Neuron (in vitro differentiated cells): ENCODE measurements around the gene RTCB.

Source experiments
- H2AFZ ChIP-seq: one replicate; pipeline ENCODE4 v1.6.1; 2013; ENCODE audit warnings: low read depth, mild to moderate bottlenecking, inconsistent platforms, low read length, moderate library complexity
- H3K27me3 ChIP-seq: one replicate; pipeline ENCODE4 v1.6.1; 2013; ENCODE audit warnings: low read length; ENCODE audit not compliant: insufficient read depth
- H3K36me3 ChIP-seq: one replicate; pipeline ENCODE4 v1.6.1; 2013; ENCODE audit warnings: low read length; ENCODE audit not compliant: insufficient read depth
- H3K4me1 ChIP-seq: one replicate; pipeline ENCODE4 v1.6.1; 2013; ENCODE audit warnings: low read length; ENCODE audit not compliant: insufficient read depth
- H3K4me3 ChIP-seq: 2 replicates; pipeline ENCODE4 v1.5.1; 2013; ENCODE audit warnings: mild to moderate bottlenecking, low read length, moderate library complexity
- H3K9me3 ChIP-seq: one replicate; pipeline ENCODE4 v1.6.1; 2013; ENCODE audit warnings: low read length

The RTCB gene

GRCh38 chr22:32411402-32411801, 645 bp downstream of the RTCB start:
- Histone ChIP-seq H3K27me3 (peaks cover under 1% of the 10 kb centered on the region), H3K36me3 (peaks cover 26% of the 10 kb centered on the region), H3K4me1 (peaks cover 14% of the 10 kb centered on the region), H3K4me3 (peak overlapping the region; percentile 81), H2AFZ (peak overlapping the region; percentile 93), H3K9me3 (no peaks in the 10 kb centered on the region)

- Histone ChIP-seq H3K4me3 (peak overlapping the region; percentile 81), H3K9me3 (no peaks in the 10 kb centered on the region), H2AFZ (no peak overlapping the region), H3K27me3 (no peaks in the 10 kb centered on the region), H3K36me3 (peaks cover 34% of the 10 kb centered on the region), H3K4me1 (peaks cover 14% of the 10 kb centered on the region)
These were observed 1.6 kb downstream of the RTCB start for GRCh38 chr22:32410459-32410858.

GRCh38 chr22:32409977-32410376, 2.1 kb downstream of the RTCB start:
- peaks cover 14% of the 10 kb centered on the region for H3K4me1 ChIP-seq
- H2AFZ ChIP-seq, result no peak overlapping the region
- no peaks in the 10 kb centered on the region for H3K9me3 ChIP-seq
- H3K36me3 ChIP-seq, result peaks cover 38% of the 10 kb centered on the region
- no peaks in the 10 kb centered on the region for H3K27me3 ChIP-seq
- no peak overlapping the region for H3K4me3 ChIP-seq

GRCh38 chr22:32407936-32408335, 4.1 kb downstream of the RTCB start:
- Histone ChIP-seq H3K4me3 (no peak overlapping the region), H3K27me3 (no peaks in the 10 kb centered on the region), H3K9me3 (no peaks in the 10 kb centered on the region), H3K36me3 (peaks cover 56% of the 10 kb centered on the region), H3K4me1 (peaks cover 14% of the 10 kb centered on the region), H2AFZ (no peak overlapping the region)

- Histone ChIP-seq H2AFZ (no peak overlapping the region), H3K9me3 (no peaks in the 10 kb centered on the region), H3K36me3 (peaks cover 56% of the 10 kb centered on the region), H3K27me3 (no peaks in the 10 kb centered on the region), H3K4me3 (no peak overlapping the region), H3K4me1 (peaks cover 10% of the 10 kb centered on the region)
These were observed 4.7 kb downstream of the RTCB start for GRCh38 chr22:32407312-32407711.

GRCh38 chr22:32404021-32404420, 8.0 kb downstream of the RTCB start:
- Histone ChIP-seq H2AFZ (no peak overlapping the region), H3K4me1 (no peaks in the 10 kb centered on the region), H3K27me3 (no peaks in the 10 kb centered on the region), H3K9me3 (no peaks in the 10 kb centered on the region), H3K4me3 (no peak overlapping the region), H3K36me3 (peaks cover 84% of the 10 kb centered on the region)

GRCh38 chr22:32401486-32401885, 10.6 kb downstream of the RTCB start:
- Histone ChIP-seq H2AFZ (no peak overlapping the region), H3K36me3 (peaks cover 86% of the 10 kb centered on the region), H3K4me1 (no peaks in the 10 kb centered on the region), H3K9me3 (no peaks in the 10 kb centered on the region), H3K27me3 (no peaks in the 10 kb centered on the region), H3K4me3 (no peak overlapping the region)

- Histone ChIP-seq H3K9me3 (no peaks in the 10 kb centered on the region), H3K4me1 (no peaks in the 10 kb centered on the region), H3K36me3 (peaks cover 93% of the 10 kb centered on the region), H3K27me3 (no peaks in the 10 kb centered on the region), H2AFZ (no peak overlapping the region), H3K4me3 (no peak overlapping the region)
These were observed 15.3 kb downstream of the RTCB start for GRCh38 chr22:32396746-32397145.

- Histone ChIP-seq H3K4me3 (no peak overlapping the region), H3K27me3 (no peaks in the 10 kb centered on the region), H2AFZ (no peak overlapping the region), H3K4me1 (no peaks in the 10 kb centered on the region), H3K36me3 (peaks cover 92% of the 10 kb centered on the region), H3K9me3 (no peaks in the 10 kb centered on the region)
These were observed 15.8 kb downstream of the RTCB start for GRCh38 chr22:32396255-32396654.

GRCh38 chr22:32395107-32395506, 16.9 kb downstream of the RTCB start:
- Histone ChIP-seq H3K36me3 (peaks cover 86% of the 10 kb centered on the region), H3K27me3 (no peaks in the 10 kb centered on the region), H3K4me1 (no peaks in the 10 kb centered on the region), H3K4me3 (no peak overlapping the region), H3K9me3 (no peaks in the 10 kb centered on the region), H2AFZ (no peak overlapping the region)

- H2AFZ ChIP-seq, result no peak overlapping the region
- H3K4me3 ChIP-seq, result no peak overlapping the region
- no peaks in the 10 kb centered on the region for H3K4me1 ChIP-seq
- no peaks in the 10 kb centered on the region for H3K27me3 ChIP-seq
- H3K9me3 ChIP-seq, result no peaks in the 10 kb centered on the region
- H3K36me3 ChIP-seq, result peaks cover 76% of the 10 kb centered on the region
These were observed 22.4 kb downstream of the RTCB start for GRCh38 chr22:32389685-32390084.

GRCh38 chr22:32385681-32386080, 26.4 kb downstream of the RTCB start:
- Histone ChIP-seq H3K27me3 (no peaks in the 10 kb centered on the region), H2AFZ (no peak overlapping the region), H3K36me3 (peaks cover 42% of the 10 kb centered on the region), H3K4me1 (no peaks in the 10 kb centered on the region), H3K4me3 (no peak overlapping the region), H3K9me3 (no peaks in the 10 kb centered on the region)

- Histone ChIP-seq H3K27me3 (no peaks in the 10 kb centered on the region), H3K9me3 (no peaks in the 10 kb centered on the region), H3K4me3 (no peak overlapping the region), H3K36me3 (peaks cover 6% of the 10 kb centered on the region), H3K4me1 (peaks cover 3% of the 10 kb centered on the region), H2AFZ (no peak overlapping the region)
These were observed 31.1 kb downstream of the RTCB start for GRCh38 chr22:32380991-32381390.

GRCh38 chr22:32378707-32379272, 33.3 kb downstream of the RTCB start:
- Histone ChIP-seq H3K27me3 (no peaks in the 10 kb centered on the region), H3K9me3 (no peaks in the 10 kb centered on the region), H3K36me3 (no peaks in the 10 kb centered on the region), H3K4me1 (peaks cover 3% of the 10 kb centered on the region), H3K4me3 (no peak overlapping the region), H2AFZ (no peak overlapping the region)
